ENCODE results near the gene PCBP3. TPM values are rescaled to one million over a fixed set of nuclear protein-coding genes. Genes with fewer than 3 reads are reported as not detected.

The PCBP3 gene
- total RNA-seq, 1 experiment from 2014 or later = not detected

DNA sequence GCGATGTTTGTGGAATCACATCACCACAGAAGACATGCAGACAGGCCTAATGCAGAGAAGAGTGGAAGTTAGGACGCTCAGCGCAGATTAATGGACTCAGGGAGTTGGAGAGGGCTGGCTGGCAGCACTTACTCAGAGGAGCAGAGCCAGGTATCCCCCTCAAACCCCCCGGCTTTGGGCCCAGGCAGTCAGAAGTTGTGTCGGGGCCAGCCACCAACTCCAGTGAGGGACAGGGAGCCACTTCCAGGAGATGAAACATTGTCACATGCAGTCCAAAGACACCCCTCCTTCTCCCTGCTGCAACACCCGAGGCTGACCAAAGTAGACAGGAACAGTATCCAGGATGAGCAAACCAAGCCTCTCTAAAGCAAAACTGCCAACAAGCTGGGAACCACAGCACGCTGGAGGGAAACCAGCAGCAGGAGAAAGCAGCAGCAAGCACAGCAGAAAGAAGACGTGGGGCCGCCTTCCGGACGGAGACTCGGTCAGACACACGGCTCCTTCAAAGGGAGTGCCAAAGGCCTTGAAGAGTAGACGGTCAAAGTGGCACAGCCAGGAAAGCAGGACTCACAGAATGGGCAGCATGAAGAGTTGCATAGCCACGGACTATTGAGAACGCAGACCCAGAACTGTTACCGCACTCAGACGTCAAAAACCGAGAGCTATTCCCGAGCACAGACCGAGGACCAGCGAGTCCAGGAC is 149.3 kb downstream of the PCBP3 start:
- no peaks in the 10 kb centered on the region for H3K36me3 ChIP-seq (ENCODE audit: control insufficient read depth, insufficient read depth, low read length)
- no peak overlapping the region for H3K27ac ChIP-seq (ENCODE audit: low read length)
- H3K9me3 ChIP-seq (ENCODE audit: control insufficient read depth, insufficient read depth, low read depth, low read length) = no peaks in the 10 kb centered on the region
- ChIA-PET CTCF (interaction anchor here (0.6 to 0.7 kb wide), 2 partner anchors 55 to 843 kb away, joined by 3 read pairs; no protein-coding TSS in a partner anchor), POLR2A (no interaction called here)
- H3K27me3 ChIP-seq (ENCODE audit: control insufficient read depth, insufficient read depth, low read length) = no peaks in the 10 kb centered on the region; the same call in none of the 2 replicates
- no peaks in the 10 kb centered on the region for H3K4me1 ChIP-seq (ENCODE audit: control insufficient read depth, insufficient read depth, low read length)
- no peak overlapping the region for H3K4me3 ChIP-seq (ENCODE audit: low read depth in 2 of 2, low read length in 2 of 2)
- intact Hi-C loops (cut with micrococcal nuclease; ENCODE audit: unreplicated experiment) (no loop called here), in situ Hi-C loops (cut with HindIII; ENCODE audit: low pct_unique_long_range_greater_than_20kb, low sequenced_read_pairs) (no loop called here)
- ATAC-seq (no peak), DNase-seq (ENCODE audit: low read depth, low spot score) (no peak)
- no TSS peak for BruUV-seq (replicated peaks)
- TF ChIP-seq, protein P1, sequence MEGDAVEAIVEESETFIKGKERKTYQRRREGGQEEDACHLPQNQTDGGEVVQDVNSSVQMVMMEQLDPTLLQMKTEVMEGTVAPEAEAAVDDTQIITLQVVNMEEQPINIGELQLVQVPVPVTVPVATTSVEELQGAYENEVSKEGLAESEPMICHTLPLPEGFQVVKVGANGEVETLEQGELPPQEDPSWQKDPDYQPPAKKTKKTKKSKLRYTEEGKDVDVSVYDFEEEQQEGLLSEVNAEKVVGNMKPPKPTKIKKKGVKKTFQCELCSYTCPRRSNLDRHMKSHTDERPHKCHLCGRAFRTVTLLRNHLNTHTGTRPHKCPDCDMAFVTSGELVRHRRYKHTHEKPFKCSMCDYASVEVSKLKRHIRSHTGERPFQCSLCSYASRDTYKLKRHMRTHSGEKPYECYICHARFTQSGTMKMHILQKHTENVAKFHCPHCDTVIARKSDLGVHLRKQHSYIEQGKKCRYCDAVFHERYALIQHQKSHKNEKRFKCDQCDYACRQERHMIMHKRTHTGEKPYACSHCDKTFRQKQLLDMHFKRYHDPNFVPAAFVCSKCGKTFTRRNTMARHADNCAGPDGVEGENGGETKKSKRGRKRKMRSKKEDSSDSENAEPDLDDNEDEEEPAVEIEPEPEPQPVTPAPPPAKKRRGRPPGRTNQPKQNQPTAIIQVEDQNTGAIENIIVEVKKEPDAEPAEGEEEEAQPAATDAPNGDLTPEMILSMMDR (IDR thresholded peaks at IDR 0.05) = no peak
- TF ChIP-seq POLR2AphosphoS5 (IDR thresholded peaks at IDR 0.05; ENCODE audit: low read depth, low read length) (no peak), SIN3A (IDR thresholded peaks at IDR 0.05; ENCODE audit: borderline replicate concordance, insufficient read depth, low read depth, low read length) (no peak), TCF7L2 (IDR thresholded peaks at IDR 0.05; ENCODE audit: low read depth, low read length) (no peak)
- TF ChIP-seq, protein P2, sequence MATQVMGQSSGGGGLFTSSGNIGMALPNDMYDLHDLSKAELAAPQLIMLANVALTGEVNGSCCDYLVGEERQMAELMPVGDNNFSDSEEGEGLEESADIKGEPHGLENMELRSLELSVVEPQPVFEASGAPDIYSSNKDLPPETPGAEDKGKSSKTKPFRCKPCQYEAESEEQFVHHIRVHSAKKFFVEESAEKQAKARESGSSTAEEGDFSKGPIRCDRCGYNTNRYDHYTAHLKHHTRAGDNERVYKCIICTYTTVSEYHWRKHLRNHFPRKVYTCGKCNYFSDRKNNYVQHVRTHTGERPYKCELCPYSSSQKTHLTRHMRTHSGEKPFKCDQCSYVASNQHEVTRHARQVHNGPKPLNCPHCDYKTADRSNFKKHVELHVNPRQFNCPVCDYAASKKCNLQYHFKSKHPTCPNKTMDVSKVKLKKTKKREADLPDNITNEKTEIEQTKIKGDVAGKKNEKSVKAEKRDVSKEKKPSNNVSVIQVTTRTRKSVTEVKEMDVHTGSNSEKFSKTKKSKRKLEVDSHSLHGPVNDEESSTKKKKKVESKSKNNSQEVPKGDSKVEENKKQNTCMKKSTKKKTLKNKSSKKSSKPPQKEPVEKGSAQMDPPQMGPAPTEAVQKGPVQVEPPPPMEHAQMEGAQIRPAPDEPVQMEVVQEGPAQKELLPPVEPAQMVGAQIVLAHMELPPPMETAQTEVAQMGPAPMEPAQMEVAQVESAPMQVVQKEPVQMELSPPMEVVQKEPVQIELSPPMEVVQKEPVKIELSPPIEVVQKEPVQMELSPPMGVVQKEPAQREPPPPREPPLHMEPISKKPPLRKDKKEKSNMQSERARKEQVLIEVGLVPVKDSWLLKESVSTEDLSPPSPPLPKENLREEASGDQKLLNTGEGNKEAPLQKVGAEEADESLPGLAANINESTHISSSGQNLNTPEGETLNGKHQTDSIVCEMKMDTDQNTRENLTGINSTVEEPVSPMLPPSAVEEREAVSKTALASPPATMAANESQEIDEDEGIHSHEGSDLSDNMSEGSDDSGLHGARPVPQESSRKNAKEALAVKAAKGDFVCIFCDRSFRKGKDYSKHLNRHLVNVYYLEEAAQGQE (IDR thresholded peaks at IDR 0.05; ENCODE audit: insufficient read depth in 1 of 2, low read depth in 2 of 2, low read length in 1 of 2) = no peak

DNA sequence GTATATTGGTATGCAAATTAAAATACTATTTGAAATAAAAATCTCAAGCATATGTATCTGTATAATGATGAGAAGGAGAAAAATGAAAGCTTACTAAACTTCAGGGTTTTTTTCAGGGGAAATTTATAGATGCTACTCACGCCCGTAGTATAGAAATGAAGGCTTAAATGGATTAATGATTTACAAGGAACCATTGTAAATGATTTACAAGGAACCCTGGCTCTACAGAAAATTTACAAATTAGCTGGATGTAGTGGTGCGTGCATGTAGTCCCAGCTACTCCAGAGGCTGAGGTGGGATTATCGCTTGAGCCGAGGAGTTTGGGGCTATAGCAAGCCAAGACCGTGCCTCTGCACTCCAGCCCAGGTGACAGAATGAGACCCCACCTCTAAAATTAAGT is 150.5 kb downstream of the PCBP3 start:
- DNase-seq (ENCODE audit: low read depth, low spot score) (no peak), ATAC-seq (no peak)
- H3K27me3 ChIP-seq (ENCODE audit: control insufficient read depth, insufficient read depth, low read length) = no peaks in the 10 kb centered on the region; the same call in none of the 2 replicates
- no peaks in the 10 kb centered on the region for H3K4me1 ChIP-seq (ENCODE audit: control insufficient read depth, insufficient read depth, low read length)
- TF ChIP-seq, protein P1 (IDR thresholded peaks at IDR 0.05) = no peak
- TF ChIP-seq POLR2AphosphoS5 (IDR thresholded peaks at IDR 0.05; ENCODE audit: low read depth, low read length) (no peak), SIN3A (IDR thresholded peaks at IDR 0.05; ENCODE audit: borderline replicate concordance, insufficient read depth, low read depth, low read length) (no peak), TCF7L2 (IDR thresholded peaks at IDR 0.05; ENCODE audit: low read depth, low read length) (no peak)
- TF ChIP-seq, protein P2 (IDR thresholded peaks at IDR 0.05; ENCODE audit: insufficient read depth in 1 of 2, low read depth in 2 of 2, low read length in 1 of 2) = no peak
- ChIA-PET POLR2A (no interaction called here), CTCF (no interaction called here)
- intact Hi-C loops (cut with micrococcal nuclease; ENCODE audit: unreplicated experiment) (no loop called here), in situ Hi-C loops (cut with HindIII; ENCODE audit: low pct_unique_long_range_greater_than_20kb, low sequenced_read_pairs) (no loop called here)
- no peaks in the 10 kb centered on the region for H3K36me3 ChIP-seq (ENCODE audit: control insufficient read depth, insufficient read depth, low read length)
- H3K27ac ChIP-seq (ENCODE audit: low read length) = no peak overlapping the region
- BruUV-seq (replicated peaks) = no TSS peak
- no peaks in the 10 kb centered on the region for H3K9me3 ChIP-seq (ENCODE audit: control insufficient read depth, insufficient read depth, low read depth, low read length)
- H3K4me3 ChIP-seq (ENCODE audit: low read depth in 2 of 2, low read length in 2 of 2) = no peak overlapping the region

All from Panc1 (cell line).